A549 (cell line): Measurements from ENCODE around the gene SH3PXD2B.

ENCODE experiments used
- CTCF ChIP-seq: fragments of >200 bp; sonication (Bioruptor Twin); formaldehyde crosslinking; IDR thresholded peaks from 3 replicates; pipeline ENCODE4 v1.5.1; 2016
- E2F6 ChIP-seq: IDR thresholded peaks from 2 replicates; pipeline ENCODE4 v1.6.1; 2012; ENCODE audit warnings: low read depth, borderline replicate concordance
- EHMT2 ChIP-seq: fragments of 200-600 bp; sonication (generic); IDR thresholded peaks from 2 replicates; pipeline ENCODE4 v1.6.1; 2016; ENCODE audit warnings: antibody characterized with exemption, low read depth, mild to moderate bottlenecking, moderate library complexity
- ESRRA ChIP-seq: fragments of 150-350 bp; IDR thresholded peaks from 2 replicates; pipeline ENCODE4 v1.6.1; 2014; ENCODE audit warnings: mild to moderate bottlenecking, low read length, borderline replicate concordance
- POLR2A ChIP-seq: IDR thresholded peaks from 2 replicates; pipeline ENCODE4 v1.6.1; 2012; ENCODE audit warnings: mild to moderate bottlenecking, low read length
- RFX5 ChIP-seq: fragments of 450-650 bp; IDR thresholded peaks from 2 replicates; pipeline ENCODE4 v1.7.1; 2014; ENCODE audit warnings: antibody characterized with exemption, mild to moderate bottlenecking, moderate library complexity

DNA sequence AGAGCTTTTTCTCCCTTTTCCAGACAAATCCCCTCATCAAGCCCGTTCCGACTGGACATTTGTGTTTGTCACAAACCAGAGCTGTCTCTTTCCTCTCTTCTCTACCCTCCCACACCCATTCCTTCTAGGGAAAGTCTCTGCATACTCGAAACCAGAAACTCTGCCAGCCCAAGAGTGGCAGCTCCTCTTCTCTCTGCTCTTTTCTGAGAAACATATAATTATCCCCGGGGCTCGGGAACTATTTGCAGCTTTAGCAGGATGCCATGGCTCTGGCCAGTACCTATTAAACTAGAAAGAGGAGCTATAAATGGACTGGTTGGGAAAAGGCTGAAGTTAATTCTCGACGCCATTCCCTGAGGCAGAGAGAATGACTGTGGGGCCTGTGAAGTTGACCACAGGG lies 82.6 kb downstream of the SH3PXD2B start:
- TF ChIP-seq E2F6 (no peak), CTCF (no peak), RFX5 (no peak), POLR2A (no peak), EHMT2 (no peak), ESRRA (no peak)
